Fibroblast of skin of scalp (primary cell): Measurements from ENCODE around the gene PFKFB2.

Experiments used
- DNase-seq: peaks from one replicate; pipeline ENCODE4 v3.0.0-alpha.2; 2013

The PFKFB2 gene

GRCh38 chr1:207021876-207022596 lies 31.0 kb upstream of the PFKFB2 start:
- no peak for DNase-seq

DNA sequence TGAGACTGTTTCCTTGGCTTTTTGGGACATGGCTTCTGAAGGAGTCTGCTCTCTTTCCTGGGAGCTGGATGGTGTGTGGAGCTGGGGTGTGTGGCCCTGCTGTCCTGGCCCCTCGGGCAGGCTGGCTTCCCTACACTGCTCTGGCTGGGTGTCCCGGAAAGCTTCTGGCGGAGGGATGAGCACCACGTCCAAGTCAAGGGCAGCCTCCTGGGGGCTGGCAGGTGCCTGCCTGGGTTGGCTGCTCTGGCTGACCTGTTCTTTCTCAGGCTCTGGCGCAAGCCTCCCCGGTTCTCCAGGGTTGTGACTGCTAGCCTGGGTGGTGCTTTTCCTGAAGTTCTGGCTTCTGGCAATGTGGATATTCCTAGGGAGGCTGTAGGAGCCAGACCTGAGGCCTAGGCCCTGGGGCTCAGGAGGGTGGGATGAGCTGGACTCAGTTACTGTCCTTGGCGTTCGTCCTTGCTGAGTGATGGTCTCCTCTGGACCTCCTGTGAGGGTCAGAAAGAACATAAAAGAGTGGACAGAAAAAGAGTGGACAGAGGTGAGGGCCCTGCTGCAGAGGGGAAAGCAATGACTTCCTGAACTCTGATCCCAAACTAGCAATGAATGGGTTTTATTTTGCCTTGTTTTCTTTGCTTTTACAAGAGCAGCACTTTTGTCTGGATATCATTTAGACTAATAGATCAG lies 29.9 kb upstream of the PFKFB2 start:
- DNase-seq = no peak

DNA sequence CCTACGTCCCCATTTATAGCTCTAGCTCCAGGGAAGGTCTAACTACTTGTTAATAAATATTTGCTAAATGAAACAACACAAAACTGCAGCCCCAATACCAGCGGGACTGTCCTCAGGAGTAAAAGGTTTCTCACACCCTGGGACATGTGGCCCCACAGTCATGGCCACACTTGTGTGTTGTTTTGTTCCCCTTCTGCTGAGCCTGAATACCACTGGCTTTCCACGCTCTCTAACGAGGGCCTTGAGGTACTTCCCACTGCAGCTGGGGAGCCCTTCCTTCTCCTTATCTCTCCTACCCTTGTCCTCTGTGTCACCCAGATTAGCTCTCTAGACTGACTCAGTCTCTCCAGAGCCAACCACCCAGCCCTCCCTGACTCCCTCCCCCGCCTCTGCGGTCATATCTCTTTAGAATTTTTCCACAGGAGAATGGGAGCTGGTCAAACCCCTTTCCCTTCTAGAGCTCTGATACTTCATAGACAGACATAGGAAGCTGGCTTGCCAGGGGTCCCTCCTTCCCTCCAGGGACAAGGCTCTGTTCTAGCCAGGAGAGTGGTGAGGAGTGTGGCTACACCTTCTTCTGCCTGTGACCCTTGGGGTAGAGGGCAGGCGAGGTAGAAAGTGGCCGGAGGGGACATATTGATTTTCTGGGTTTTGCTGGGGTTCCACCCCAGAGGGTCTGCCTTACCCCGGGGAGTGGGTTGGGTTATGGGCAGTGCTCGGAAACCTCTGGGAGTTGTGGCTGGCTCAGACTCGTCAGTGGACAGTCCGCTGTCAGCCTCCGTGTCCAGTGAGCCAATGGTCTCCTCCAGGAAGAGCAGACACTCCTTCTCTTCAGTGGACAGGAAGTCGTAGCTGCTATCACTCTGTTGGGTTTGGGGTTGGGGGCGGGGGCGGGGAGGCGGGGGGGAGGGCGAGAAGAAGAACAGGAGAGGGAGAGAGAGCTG lies 28.6 kb upstream of the PFKFB2 start:
- no peak for DNase-seq

GRCh38 chr1:207025146-207025880 lies 27.8 kb upstream of the PFKFB2 start:
- peak; percentile 73 for DNase-seq

- DNase-seq = no peak
Observed at GRCh38 chr1:207026104-207026534, 27.0 kb upstream of the PFKFB2 start.

GRCh38 chr1:207027206-207027777 lies 25.8 kb upstream of the PFKFB2 start:
- no peak for DNase-seq

DNA sequence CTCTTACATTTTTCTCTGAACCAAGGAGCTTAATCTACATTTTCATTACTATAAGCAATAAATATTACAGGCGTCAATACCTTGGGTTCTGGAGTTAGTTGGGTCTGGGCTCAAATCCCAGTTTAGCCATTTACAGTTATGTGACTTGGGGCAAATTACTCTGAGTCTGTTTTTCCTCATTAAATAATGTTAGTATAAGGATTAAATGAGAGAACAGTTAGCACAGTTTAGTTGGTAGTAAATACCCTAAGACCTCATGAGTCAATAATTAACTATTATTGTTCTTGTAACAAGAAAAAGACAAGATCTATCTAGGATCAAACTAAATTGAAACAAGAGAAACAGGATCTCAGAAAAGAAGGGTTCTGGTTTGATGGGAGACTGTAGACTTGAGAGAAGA lies 25.2 kb upstream of the PFKFB2 start:
- DNase-seq = no peak

DNA sequence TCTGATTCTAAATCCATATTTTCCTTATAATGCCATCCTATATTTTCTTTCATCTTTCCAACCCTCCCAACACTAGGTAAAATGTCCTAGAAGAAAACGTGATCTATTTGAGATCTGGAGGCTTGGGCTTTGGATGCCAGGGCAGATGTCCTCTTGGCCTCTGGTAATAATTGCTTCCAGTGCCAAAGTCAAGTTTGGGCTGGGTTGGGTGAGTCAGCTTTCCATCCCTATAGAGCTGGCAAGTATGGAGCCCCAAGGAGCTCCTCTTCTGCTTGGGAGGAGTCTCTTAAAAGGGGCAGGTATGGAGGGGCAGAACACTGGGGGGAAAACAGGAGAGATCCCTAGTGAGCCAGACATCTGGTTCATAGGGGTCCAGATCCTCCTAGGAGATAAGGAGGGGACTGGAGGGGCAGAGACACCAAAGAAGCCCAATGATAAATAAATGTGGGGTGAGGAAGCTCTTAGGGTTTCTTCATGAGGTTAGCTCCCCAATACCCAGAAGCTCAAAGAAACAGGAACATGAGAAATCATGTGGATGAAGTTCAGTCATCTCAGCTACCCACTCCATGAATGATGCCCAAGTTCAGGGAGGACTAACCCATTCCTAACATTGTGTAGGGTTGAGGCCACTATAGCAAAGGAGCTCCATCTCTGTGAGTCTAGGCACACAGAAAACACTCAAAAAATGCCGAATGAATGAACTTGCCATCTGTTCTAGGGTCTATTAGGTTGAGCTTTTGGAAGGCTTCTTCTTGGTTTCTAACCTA lies 24.0 kb upstream of the PFKFB2 start:
- no peak for DNase-seq

DNA sequence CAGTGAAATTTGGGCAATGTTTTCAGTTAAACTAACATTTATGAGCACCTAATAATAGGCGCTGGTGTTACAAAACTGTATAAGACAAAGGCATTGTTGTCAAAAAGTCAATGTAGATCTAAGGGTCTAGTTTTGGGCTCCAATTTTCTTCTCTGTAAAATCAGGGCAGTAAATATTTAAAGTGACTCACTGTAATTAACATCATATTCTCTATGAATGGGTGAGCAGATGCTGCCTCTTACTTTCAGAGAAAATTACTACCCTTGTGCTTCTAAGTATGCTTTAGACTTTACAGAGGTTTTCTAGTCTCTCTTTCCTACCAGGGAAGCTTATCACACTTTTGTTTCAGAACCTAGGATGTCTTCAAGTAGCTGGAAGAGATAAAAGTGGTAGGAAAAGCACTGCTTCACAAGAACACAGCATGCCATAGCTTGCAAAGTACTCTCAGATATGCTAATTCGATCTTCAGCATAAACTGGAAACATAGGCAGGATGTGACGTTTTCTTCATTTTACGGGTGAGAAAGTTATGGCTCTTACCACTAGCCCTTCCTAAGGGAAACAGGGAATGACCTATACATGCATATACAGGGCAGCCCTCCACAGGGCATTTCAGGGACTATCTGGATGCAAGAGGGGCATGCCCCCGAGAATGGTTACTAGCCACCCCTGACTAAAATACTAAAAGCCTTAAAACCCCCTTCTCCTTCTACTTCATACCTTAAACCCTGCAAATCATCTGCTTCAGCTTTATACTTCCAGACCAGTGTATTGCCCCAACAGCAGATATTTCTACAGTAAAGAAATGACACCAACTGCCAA lies 23.2 kb upstream of the PFKFB2 start:
- DNase-seq = no peak

- DNase-seq = no peak
Observed at GRCh38 chr1:207030522-207031009, 22.5 kb upstream of the PFKFB2 start.

GRCh38 chr1:207031016-207031415 lies 22.1 kb upstream of the PFKFB2 start:
- no peak for DNase-seq

- no peak for DNase-seq
Observed at GRCh38 chr1:207031632-207032264, 21.3 kb upstream of the PFKFB2 start.

DNA sequence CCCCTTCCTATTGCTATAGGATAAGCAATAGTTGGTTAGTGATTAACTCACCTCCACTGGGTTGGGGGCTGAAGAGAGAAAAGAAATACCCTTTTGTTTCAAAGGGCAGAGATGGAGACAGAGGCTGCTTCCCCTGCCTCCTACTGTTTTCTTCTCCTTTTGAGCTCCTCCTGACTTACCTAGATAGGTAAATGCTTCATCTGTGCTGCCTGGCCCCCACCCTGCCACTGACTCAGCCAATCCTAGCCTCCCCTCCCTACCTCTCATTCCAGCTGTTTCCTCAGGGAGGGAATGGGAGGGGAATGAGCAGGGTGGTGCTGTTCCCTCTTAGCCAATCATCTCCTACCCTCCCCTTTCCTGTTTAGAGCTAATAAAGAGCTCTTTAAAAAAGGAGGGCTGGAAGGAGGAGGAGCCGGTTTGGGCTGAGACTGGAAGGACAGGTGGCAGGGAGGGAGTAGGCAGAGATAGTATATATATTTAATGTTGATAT lies 20.5 kb upstream of the PFKFB2 start, which contains the start of gene C1orf116:
Gene C1orf116, minus strand, starts transcription at position 229 of the 490 bp plus-strand sequence. CDS start 5,158 bp downstream, outside the sequence.
- no peak for DNase-seq

- no peak for DNase-seq
Observed at GRCh38 chr1:207033302-207033701, 19.8 kb upstream of the PFKFB2 start.

DNA sequence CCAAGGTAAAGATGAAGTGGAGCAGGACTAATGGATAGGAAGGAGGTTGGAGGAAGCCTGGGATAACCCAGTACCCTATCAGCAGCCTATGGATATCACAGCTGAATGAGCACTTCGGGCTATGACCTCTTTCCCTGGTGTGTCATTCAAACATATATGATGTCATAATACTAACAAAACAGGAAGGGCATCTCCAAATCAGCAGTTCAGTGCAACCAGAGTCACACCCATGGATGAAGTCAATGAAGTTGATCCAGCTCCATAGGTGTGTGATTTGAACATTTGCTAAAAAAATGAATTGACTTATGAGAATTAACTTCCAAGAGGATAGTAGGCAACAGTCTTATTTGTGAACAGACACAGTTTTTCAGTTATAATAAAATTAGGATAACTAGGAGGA lies 18.9 kb upstream of the PFKFB2 start:
- no peak for DNase-seq

DNA sequence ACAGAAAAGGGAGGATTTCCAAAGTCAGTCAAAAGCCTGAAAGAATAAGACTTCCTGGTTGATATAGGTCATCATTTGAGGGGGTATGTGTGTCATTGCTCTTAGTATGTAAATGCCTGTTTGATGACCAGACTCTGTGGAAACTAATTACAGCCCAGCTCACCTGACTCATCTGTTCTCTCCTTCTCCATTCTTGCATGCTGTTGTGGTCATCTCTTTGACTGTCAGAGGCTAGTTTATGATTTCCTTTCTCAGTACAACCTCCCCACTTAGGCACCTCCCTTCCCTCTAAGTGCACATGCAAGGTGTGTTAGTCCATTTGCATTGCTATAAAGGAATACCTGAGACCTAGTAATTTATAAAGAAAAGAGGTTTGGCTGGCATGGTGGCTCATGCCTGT lies 18.1 kb upstream of the PFKFB2 start:
- DNase-seq = peak; percentile 29

DNA sequence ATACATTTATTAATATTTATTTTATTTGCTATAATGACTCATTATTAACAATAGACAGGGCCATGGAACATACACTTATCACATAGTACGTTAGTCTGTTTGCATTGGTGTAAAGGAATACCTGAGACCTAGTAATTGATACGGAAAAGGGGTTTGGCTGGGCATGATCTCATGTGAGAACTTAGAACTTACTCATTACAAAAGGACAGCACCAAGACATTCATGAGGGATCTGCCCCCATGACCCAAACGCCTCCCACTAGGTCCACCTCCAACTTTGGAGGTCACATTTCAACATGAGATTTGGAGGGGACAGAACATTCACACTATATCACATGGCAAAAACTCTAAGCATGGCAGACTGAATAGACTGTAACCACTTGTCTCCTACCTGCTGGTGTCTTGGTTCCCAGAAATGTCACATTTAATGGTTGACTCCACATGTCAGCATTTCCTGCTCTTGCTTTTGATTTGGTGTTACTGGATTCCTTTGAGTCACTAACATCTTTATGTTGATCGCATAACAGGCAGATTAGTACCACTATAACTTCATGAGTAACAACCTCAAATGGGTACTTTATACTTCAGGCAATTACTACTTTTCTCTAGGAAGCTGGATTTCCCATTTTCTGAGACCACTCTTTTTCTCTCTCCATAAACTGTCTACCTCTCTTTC lies 17.1 kb upstream of the PFKFB2 start:
- no peak for DNase-seq

DNA sequence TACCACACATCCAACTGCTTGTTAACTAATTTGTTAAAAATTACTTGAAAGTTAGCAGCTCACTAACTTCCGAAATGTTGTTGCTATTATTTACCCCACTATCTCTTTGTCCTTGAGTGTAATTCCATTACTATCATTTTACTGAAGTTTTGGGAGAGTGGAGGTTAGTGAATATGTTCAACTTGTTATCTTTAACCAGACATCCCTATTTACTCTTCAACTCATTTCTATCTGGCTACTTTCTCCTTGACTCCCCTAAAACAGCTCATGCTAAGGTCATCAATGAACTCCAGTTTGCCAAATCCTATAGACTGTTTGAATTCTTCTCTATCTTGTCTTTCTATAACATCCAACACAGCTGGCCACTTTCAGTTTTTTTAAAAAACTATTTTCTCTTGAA lies 16.2 kb upstream of the PFKFB2 start:
- no peak for DNase-seq
